GM13976 (cell line): Measurements from ENCODE around the gene CDHR3.

ENCODE experiments used
- DNase-seq: peaks from one replicate; pipeline ENCODE4 v3.0.0; 2012; ENCODE audit warnings: low spot score
- CTCF ChIP-seq: IDR thresholded peaks from 2 replicates; pipeline ENCODE4 v1.5.1; 2012; ENCODE audit warnings: borderline replicate concordance, mild to moderate bottlenecking; ENCODE audit not compliant: insufficient read depth; ENCODE audit errors: extremely low read depth, missing control alignments, control extremely low read depth
- in situ Hi-C: fragments of 300-500 bp; cut with MboI; formaldehyde crosslinking; loops from one replicate; pipeline ENCODE4 v1.12.0; 2022; ENCODE audit warnings: low sequenced_read_pairs, mixed read lengths, inconsistent platforms; ENCODE audit not compliant: unreplicated experiment

Gene CDHR3

GRCh38 chr7:106023369-106024322 is 60.6 kb downstream of the CDHR3 start:
- DNase-seq = no peak
- in situ Hi-C loops = no loop called here
- TF ChIP-seq CTCF = no peak

GRCh38 chr7:106026101-106026500 is 63.0 kb downstream of the CDHR3 start:
- DNase-seq = no peak
- TF ChIP-seq CTCF = no peak
- in situ Hi-C loops = no loop called here

GRCh38 chr7:106029451-106029850 is 66.4 kb downstream of the CDHR3 start:
- in situ Hi-C loops = no loop called here
- TF ChIP-seq CTCF = no peak

DNA sequence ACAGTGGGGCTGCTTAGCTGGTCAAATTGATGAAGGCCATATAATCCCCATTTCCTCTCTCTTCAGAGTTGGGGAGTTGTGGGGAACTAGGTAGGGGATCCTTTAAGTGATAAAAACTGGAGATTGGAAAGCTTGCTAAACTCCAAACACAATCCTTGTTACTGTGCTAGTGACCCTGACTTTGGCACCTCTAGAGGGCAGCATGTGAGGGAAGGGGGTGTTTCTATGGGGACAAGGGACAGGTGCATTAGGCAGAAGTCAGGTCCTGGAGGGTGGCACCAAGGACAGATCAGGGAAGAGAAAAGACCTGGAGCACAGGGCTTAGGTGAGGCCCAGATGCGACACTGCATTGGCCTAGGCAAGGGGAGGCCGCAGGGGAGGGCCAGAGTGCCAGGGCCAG is 66.9 kb downstream of the CDHR3 start:
- TF ChIP-seq CTCF = peak; percentile 14
- in situ Hi-C loops = no loop called here
- DNase-seq = no peak

More at GRCh38 chr7:106029451-106029850, 66.4 kb downstream of the CDHR3 start:
- DNase-seq = no peak

DNA sequence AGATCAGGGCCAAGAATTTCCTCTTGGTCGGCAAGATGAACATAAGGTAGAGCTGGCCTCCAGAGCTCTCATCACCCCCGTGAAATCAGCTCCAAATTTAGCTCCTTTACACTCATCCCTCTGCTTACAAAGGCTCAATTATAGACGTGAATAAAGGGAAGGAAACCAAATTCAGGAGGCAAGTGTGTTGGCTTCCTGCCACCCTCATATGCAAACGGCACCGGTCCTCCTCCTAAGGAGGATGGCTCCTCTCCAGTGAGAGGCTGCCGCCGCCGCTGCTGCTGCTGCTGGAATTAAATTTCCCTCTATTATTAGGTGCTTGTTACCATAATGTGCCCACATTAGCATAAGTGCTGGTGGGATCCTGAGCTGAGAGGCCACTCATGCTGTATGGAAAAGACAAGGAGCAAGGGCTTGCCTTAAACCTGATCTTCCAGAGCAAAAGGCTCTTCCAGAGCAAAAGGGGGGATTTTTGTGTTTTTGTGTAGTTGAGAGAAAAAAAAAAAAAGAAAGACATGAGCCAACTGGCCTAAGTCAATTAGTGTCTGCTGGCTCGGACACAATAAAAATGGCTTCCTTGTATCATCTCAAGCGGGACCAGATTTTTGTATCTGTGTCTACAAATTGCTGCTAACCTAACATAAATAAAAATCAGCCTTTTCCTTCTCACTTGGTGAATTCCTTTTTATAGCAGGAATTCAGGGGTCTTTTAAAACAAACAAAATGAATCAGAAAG is 68.4 kb downstream of the CDHR3 start:
- no peak for TF ChIP-seq CTCF
- no peak for DNase-seq
- in situ Hi-C loops = no loop called here

GRCh38 chr7:106032295-106032694 is 69.2 kb downstream of the CDHR3 start:
- in situ Hi-C loops = no loop called here
- TF ChIP-seq CTCF = no peak

More at GRCh38 chr7:106032295-106032694, 69.2 kb downstream of the CDHR3 start:
- DNase-seq = no peak
